Activated gamma-delta T cell treated with anti-CD3 and anti-CD28 coated beads, Interleukin-2, amount 50 U/mL, for 16 hours (primary cell): ENCODE data around the gene ATXN1.

ENCODE experiments used
- DNase-seq: peaks from one replicate; pipeline ENCODE4 v3.0.0-alpha.2; 2020; ENCODE audit warnings: low read depth

Gene ATXN1

DNA sequence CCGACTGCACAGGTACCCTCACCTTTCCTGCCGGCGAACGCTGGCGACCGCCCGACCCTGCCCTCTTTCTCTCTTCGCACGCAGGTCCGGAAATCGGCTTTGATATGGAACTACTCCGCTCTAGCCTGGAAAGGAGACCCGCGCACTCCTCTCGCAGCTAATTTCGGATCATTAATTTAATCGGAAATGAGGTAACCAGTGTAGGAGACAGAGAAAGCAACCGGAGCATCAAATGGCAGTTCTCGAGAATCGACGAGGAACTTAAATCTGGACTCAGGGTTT, 949 bp upstream of the ATXN1 start:
- no peak for DNase-seq

DNA sequence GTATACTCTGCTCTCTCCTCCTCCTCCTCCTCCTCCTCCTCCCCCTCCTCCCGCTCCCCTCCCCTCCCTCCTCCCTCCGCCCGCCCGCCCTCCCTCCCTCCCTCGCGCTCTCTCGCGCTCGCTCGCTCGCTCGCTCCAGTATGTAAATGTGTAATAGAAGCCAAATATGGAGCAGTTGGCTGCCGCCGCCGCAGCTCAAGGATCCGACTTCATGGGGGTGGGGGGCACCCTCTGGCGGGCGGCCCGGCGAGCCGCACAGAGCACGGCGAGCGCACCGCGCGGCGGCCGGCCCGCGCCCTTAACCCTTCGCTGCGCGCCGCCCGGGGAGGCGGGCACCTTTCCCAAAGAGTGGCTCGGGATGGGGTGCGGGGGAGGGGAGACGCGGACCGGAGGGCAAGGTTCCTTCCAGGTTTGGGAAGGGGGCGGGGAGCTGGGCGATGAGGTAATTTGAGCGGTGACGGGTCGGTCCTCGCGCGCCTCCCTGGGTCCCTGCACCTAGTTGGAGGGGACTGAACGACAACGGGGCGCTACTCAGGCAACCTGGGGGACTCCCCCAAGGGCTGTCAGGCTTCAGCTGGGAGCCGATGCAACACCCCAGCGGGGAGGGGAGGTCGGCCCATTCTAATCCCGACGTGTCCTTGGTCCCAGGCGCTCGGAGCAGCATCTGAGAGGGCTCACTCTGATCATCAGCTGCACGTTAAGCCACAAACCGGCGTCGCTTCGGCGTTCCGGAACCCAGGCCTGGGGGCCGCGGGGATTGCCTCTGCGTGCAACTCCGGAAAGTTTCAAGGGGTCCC, 409 bp upstream of the ATXN1 start:
- peak; percentile 71 for DNase-seq

DNA sequence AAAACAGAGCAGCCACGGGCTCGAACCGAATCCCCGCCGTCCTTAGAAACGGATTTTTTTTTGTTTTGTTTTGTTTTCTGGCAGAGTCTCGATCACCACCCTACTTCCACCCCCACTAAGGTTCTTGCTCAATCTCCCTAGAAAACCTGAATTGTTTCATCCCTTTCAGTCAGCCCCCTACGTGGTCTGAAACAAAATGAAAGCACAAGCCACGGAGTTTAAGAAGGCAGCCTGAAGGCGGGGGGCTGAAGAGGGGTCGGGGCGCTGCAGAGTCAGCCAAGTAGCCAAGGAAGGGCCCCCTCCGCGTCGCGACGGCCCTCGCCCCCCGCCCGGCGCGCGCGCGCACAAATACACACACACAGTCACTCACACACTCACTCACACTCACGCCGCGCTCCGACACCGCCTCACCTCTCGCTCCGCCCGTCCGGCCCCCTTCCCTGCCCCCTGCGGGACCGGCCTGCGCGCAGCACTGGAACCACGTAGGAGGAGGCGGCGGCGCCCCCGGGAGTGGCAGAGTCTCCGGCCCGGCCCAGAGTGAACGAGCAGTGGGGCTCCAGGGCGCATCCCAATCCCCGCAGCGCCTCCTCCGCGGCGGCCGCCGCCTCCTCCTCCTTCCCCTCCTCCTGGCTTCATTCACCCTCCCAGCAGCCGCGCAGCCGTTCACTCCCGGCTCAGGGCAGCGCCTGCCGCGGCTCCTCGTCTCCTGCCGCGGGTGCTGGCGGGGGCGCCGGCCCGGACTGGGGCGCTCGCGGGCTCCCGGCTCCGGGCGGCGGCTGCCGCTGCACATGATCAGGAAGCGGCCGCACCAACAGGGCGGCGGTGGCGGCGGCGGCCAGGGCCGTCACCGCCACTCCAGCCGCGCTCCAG, 1.4 kb downstream of the ATXN1 start:
- peak; percentile 69 for DNase-seq

DNA sequence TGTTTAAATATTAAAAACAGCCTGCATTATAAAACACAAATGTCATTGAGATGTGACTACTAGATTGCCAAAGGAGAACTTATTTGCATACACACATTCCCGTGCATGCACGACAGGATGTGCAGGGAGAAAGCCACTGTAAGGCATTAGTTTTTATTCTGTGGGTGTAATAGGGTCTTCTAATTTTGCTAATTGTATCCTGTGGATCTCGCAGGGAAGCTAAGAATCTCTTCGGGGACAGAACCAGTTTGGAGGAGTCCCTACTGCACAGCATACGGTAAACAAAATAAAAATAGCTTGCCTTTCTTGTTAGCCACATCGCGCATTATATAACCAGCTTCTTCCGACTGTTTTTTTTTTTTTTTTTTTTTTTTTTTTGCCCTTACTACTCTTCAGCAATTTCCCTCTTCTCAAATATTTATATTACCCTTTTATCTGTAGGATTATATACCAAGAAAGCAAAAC, 2.0 kb downstream of the ATXN1 start:
- DNase-seq, result no peak

DNA sequence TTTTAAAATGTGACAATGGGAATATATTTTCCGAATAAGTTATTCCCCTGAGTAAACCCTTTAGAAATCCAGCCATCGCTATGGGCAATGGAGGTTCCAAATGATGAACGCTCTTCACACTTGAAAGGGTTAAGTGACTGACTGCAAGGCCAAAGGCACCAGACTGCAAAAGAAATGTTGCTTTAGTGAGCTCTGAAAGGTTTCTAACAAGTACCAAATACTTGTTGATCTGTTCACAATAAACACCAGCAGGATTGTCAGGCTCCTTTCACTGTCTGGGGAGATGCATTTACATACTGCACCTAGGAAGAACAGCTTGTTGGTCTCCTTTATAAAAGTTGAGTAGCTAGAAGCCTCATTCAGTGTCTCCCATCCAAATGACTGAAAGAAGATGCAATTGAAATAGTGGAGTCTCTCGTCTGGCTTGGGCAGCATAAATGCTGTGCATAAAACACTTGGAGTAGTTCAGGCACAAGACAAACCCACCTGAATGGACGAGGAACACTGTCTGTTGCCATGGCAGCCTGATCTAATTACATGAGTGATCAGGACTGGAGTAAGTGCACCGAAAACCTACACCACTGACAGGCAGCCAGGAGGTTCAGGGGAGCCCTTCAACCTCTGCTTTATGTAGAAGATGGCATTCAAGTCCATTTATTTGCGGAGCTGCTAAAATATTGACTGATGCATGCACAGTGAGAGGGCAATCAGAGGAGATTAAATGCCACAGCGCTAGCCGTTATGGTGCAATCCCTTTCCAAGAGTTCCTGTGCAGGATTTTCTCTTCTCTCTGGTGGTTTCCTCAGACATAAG, 2.9 kb downstream of the ATXN1 start:
- no peak for DNase-seq

DNA sequence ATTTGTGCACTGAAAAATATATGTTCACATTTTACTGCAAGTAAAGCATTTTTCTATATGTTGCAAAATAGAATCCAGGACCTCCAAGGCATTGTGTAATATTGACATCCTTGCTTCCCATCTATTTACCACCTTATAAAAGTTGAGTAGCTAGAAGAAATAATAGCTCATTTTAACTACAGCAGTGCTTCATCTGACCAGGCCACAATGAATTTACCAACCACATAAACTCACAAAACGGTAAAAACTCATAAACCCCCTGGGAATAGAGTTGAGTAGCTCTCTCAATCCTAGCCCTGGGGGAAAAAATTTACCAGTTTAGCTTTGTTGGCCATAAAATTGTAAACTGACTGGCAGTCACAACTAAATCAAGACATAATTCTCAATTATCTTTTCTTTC, 3.9 kb downstream of the ATXN1 start:
- no peak for DNase-seq

DNA sequence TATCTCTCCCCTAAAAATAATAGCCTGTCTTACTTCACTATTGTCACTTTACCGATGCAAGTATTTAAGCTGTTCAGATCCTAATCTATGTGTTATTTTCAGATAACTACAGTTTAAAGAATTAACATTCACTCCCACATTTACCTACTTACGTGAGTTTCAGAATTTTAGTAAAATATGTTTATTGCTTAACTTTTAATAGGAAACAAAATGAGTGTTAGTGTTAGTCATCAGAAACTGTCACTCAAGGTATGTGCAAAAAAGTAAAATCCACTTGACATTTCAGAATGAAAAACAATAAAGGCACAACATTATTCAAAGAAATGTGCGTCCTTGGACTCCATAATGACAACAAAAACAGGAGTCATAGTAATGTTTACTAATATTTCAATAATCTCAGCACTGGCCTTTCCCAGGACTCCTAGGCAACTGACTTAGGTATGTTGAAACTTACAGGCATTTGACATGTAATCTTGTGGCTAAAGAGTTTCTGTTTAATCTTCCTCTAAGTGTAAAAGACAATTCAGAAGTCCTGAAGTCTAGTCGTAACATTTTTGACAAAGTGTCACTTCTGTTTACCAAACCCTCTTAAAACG, 4.5 kb downstream of the ATXN1 start:
- DNase-seq, result no peak

DNA sequence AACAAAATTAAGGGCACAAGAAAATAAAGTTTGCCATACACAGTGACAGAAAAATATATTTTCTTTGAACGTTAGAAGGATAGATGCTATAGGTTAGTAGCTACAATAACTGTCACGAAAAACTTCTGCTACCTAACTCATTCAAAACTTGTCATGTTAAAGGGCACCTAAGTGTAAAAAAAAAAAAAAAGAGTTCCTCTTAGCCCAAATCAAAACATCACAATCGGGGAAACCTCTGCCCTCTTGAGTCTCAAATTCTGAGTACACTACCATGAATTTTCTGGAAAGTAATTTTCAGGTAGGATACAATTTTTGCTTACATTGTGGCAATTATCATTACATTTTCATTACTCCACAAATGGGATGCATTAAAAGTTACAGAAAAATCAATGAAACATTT, 5.7 kb downstream of the ATXN1 start:
- DNase-seq, result no peak

DNA sequence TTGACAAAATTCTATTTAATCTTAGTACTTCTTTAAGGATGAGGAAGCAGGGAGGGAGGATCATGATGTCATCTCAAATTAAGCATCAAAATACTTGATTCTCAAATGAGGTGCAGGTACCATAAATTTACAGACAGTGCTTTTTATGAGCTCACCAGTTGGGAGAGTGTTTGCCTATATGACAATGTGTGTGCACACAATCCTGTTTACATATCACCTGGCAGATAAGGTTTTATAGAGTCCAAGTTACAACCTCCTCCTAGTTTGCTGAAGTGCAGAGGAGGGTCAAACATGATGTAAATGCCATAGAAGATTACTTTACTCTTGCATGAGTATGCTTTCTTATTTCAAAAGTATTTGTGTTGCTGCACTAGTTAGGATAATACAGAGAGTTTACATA, 6.4 kb downstream of the ATXN1 start:
- DNase-seq, result no peak

DNA sequence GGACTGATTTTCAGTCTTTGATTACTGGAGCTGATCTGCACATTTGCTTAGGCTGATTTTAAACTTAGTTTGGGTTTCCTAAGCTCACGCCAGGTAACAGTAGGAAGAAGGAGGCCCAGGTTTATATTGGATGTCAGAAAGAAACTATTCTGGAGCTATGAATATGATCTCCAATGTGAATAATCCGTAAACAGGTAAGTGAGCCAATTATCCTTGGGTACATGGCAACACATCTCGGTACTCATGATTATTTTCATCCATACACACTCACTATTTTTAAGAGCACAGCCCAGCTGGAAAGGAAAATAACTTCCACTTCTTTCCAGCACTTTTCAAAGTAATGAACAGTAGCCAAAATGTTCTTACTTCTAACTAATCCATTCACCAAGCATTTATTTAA, 7.0 kb downstream of the ATXN1 start:
- no peak for DNase-seq

DNA sequence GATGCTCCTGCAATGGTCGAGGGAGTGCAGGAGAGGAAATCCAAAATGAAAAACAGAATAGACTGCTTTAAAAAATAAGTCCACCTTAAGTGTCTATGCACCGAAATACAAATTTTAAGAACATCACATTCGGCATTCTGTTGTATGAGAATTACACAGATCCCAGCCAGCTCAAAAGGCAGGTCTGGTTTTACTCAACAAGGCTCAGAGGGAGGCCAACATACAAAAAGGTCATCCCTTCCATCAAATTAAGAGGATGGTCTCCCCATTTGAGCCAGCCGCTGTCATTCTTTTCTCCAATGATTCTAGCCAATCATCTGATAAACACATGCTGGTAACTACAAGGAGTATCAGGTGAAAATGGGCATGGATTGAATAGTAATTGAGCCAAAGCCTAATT, 7.9 kb downstream of the ATXN1 start:
- DNase-seq, result no peak

DNA sequence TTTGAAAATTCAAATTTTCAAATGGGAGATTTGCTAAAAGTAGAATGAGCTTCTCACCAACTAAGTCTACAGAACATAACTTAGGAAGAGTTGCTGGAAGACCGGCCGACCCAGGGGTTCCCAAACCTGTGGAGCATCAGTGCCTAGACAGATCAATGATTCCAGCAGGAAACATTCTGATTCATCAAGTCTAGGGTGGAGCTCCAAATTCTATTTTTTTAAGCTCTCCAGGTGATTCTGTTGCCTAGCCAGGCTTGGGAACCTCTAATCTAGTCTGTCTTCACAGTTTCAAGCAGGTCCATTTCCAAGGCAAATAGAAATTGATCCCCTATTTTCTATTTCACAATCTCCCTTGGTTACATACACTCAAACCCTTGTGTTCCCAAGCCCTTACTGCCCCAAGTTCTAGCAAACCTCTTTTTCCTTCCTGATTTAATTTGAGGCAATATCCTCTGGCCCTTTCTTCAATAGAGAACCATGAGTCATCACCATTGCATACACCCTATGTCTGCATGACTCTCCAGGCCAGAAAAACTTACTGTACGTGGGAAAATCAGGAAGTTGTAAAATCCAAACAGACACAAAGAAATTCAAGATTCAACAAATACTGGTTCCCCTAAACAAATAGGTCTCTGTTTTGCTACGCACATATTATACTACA, 8.9 kb downstream of the ATXN1 start:
- DNase-seq, result no peak

DNA sequence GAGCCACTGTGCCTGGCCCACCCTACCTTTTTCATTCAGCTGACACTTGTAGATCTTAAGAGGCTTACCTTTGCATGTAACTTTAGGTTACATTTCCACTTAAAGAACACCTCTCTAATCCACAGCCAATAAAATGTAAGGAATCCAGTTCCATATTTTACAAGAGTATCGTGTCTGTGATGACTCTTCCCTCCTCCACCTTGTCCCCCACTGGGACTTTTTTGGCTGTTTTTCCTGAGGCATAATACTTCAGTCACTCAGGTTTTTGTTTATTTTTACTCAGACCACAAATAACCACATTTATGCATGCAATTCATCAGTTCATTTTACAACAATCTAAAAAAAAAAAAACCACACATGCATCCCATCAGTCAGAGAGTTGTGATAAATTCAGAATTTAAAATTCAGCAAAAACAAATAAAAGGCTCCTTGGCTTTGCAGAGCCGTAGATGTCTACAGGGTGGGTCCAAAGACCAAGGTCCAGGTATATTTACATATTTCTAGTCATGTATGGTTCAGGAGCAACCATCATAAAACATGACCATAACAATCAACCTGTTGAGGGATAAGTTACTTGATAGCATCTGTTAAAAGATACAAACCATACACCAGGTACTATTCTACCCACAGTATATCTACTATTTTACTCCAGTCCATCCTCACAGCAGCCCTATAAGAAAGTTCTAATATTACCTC, 9.9 kb downstream of the ATXN1 start:
- DNase-seq, result no peak

DNA sequence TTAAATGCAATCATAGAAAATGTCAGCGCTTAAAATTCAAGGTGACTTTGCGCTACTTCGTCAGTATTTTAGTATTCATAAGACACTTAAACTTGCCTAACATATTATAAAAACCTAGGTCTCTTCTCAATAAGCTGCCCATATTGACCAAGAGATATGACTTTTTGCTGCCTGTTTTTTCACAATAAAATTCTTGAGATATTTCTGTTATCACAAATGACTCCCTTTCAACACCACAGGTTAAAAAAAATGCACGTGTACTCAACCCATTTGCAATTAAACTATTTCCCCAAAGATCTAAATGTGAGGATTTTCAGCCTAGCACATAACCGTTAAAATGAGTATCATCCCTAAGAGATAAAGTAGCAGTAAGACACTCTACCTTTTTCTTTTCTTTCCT, 10.7 kb downstream of the ATXN1 start:
- DNase-seq, result no peak

DNA sequence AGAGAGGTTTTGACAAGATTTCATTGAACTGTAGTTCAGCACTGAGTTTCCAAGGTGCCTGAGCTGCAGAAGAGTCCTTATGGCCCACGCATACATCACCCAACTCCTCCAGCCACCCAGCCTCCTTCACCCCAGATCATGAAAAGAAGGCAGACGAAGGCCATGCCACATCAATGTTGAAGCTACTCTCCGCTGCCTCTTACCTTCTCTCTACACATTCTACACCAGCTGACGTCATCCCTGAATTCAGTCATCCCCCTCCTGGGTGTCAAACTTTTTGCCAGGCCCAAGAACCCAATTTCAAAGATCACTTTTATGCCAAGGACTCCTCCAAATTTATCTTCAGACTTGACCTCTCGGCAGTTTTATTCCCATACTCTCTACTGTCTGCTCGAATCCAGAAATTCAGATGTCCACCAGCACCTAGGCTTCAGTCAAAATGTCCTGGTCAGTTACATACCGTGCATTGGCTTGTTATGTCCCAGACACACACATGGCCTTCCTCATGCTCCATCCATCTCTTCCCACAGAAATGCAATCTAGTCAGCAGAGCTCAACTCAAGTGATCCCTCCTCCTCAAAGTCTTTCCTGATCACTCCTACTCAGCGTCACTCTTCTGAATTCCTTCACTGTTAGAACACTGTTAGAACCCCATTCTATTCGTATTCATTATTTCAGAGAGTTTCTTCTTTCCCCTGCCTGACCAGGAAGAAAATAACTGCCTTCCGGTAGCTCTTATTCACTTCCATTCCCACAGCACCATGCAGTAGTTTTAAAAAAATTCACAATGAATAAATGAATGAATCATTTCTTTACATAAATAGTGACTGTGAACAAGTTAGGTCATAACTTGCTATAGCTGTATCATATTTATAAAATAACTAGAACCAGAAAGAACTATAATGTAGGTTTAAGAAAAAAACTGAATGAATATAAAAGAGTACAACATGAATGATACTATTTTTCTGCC, 11.5 kb downstream of the ATXN1 start:
- DNase-seq, result no peak

DNA sequence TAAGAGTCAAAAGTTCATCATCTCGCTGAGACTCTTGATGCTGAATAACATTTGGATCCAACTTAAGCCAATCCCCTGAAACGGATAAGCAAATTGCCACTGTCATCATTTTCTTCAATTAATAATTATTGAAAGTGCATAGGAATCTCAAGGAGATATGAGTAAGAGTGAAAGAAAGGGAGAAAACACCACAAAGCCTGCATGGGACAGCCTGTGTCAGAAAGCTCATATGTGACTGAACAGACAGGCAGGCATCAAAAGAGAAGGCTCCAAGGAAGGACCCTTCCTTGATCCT, 13.3 kb downstream of the ATXN1 start:
- no peak for DNase-seq

DNA sequence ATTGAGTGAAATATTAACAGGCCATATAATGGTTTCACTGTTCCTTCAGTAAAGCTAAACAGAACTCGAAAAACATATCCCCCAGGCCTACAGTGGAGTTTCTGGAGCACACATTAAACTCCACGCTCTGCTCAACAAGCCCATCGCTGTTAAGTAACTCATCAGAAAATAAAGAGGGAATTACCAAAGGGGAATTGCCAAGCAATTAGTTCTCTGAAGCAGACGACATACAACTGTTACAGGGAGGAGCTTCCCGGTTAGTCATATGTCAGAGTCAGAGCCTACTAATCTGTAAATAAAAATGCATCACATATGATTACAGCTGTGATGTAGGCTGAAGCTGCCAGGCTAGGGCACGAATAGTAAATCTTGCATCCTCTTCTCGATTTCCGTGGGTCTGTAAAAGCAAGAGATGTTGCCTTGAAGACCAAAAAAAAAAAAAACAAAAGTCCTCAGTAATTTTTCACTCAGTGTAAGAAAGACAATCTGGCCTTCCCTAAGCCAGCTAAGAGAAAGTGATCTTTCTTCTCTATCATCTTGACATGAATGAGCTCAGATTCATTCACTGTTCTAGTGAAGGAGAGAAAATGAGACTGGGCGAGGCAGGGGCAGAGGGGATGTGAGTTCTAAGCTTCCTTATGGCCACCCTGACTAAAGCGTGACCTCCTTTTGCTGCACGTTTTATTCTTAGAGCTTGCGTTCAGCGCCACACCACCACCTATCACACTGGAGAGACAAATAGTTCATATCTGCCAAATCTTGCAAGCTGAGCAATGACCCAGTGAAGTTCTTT, 13.8 kb downstream of the ATXN1 start:
- DNase-seq, result no peak

DNA sequence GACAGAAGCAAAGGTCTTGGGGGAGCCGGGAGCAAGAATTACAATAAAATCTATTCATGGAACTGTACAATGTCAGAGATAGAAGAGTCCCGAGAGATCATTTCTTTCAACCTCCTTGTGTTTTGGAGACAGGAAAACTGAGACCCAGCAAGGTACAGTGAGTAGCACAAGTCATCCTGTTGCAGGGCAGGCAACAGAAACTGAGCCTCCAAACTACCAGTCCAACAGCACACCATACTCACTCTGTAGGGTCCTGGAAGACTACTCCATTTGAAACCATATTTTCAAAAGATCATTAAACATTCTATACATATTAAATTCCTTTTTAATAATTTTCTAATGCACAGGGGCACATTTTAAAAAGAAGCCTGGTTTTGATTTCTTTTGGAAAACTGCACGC, 14.4 kb downstream of the ATXN1 start:
- DNase-seq, result no peak

DNA sequence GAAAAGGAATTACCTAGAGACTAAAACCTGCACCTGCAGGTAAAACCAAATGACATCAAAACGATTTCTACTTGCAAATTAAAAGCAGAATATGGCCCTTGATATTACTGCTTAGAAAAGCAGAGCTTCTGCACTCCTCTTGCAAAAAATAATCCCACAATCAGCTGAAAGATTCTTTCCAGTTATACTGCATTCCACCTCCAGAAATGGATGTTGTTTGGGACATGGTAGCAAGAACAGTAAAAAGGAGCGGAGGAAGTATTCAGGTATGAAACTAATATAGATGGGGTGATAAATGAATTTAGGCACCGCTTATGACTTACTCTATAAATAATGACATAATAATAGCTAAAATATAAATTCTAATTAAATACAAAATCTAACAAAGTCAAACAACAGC, 14.9 kb downstream of the ATXN1 start:
- DNase-seq, result no peak
